ENCODE measurements around the gene PTPRD. TPM values are rescaled to one million over a fixed set of nuclear protein-coding genes. Genes with fewer than 3 reads are reported as not detected.

The PTPRD gene
- total and polyA plus RNA-seq, 9 of the 15 experiments (the other 6 are each of a cell fraction or from before 2014, with no cell fraction given) = 0.11 TPM; not detected in 8

- TF ChIP-seq ZNF24 (IDR thresholded peaks at IDR 0.05) (no peak), MTA2 (IDR thresholded peaks at IDR 0.05; ENCODE audit: low read depth) (no peak), SUPT5H (IDR thresholded peaks at IDR 0.05) (no peak), ZNF324 (CRISPR knock-in tag; IDR thresholded peaks at IDR 0.05) (no peak), EP400 (IDR thresholded peaks at IDR 0.05) (no peak), ZNF12 (CRISPR knock-in tag; IDR thresholded peaks at IDR 0.05) (no peak), NR1H2 (CRISPR knock-in tag; IDR thresholded peaks at IDR 0.05) (no peak), NFYB (IDR thresholded peaks at IDR 0.05; ENCODE audit: extremely low read depth, insufficient read length) (no peak), THAP7 (CRISPR knock-in tag; IDR thresholded peaks at IDR 0.05) (no peak), HSF4 (CRISPR knock-in tag; IDR thresholded peaks at IDR 0.05; ENCODE audit: borderline replicate concordance) (no peak), PKNOX1 (IDR thresholded peaks at IDR 0.05) (no peak)
- TF ChIP-seq, protein P1, sequence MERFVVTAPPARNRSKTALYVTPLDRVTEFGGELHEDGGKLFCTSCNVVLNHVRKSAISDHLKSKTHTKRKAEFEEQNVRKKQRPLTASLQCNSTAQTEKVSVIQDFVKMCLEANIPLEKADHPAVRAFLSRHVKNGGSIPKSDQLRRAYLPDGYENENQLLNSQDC (CRISPR knock-in tag; IDR thresholded peaks at IDR 0.05) = no peak
- TF ChIP-seq, protein P2, sequence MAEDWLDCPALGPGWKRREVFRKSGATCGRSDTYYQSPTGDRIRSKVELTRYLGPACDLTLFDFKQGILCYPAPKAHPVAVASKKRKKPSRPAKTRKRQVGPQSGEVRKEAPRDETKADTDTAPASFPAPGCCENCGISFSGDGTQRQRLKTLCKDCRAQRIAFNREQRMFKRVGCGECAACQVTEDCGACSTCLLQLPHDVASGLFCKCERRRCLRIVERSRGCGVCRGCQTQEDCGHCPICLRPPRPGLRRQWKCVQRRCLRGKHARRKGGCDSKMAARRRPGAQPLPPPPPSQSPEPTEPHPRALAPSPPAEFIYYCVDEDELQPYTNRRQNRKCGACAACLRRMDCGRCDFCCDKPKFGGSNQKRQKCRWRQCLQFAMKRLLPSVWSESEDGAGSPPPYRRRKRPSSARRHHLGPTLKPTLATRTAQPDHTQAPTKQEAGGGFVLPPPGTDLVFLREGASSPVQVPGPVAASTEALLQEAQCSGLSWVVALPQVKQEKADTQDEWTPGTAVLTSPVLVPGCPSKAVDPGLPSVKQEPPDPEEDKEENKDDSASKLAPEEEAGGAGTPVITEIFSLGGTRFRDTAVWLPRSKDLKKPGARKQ (CRISPR knock-in tag; IDR thresholded peaks at IDR 0.05) = no peak
Observed at GRCh38 chr9:10208691-10209069, 404.1 kb downstream of the PTPRD start (continued).
